GM19238 (cell line): ENCODE data around the gene GJD4.

ENCODE experiments used
- DNase-seq: peaks from one replicate; pipeline ENCODE4 v3.0.0; 2011; ENCODE audit warnings: low spot score; ENCODE audit not compliant: insufficient read length

GJD4 gene

GRCh38 chr10:35650894-35651293 lies 45.8 kb downstream of the GJD4 start:
- DNase-seq = no peak

GRCh38 chr10:35652824-35653223 lies 47.7 kb downstream of the GJD4 start:
- no peak for DNase-seq

GRCh38 chr10:35657621-35658020 lies 52.5 kb downstream of the GJD4 start:
- DNase-seq = no peak
